Left lung (tissue), 10 donors: Measurements from ENCODE around the gene LTC4S. TPM values are rescaled to one million over a fixed set of nuclear protein-coding genes. Genes with fewer than 3 reads are reported as not detected.
A peak's percentile ranks its signal among the peaks of the same experiment; 100 is the strongest.

Source experiments
- ATAC-seq: fragments of 200-7000 bp; cut with Tn5 transposase; one replicate; pipeline ENCODE4 v1.9.1; 2020; ENCODE audit warnings: moderate library complexity
- DNase-seq, 4 donors: peaks; one replicate each; pipeline ENCODE4 v3.0.0-alpha.2; 2013 to 2020
- H3K27ac ChIP-seq, 2 donors: fragments of 200-600 bp; sonication (generic) in 1 of 2; one replicate each; pipeline versions ENCODE4 v1.5.0 to v1.8.0; 2020 to 2021
- H3K27me3 ChIP-seq, 2 donors: fragments of 200-600 bp; sonication (generic) in 1 of 2; one replicate each; pipeline versions ENCODE4 v1.5.0 to v1.8.0; 2020 to 2021
- H3K36me3 ChIP-seq, 2 donors: fragments of 200-600 bp; sonication (generic) in 1 of 2; one replicate each; pipeline versions ENCODE4 v1.5.0 to v1.8.0; 2020 to 2021
- H3K4me1 ChIP-seq, 2 donors: fragments of 200-600 bp; one replicate each; pipeline ENCODE4 v1.8.0; 2021
- H3K4me3 ChIP-seq, 2 donors: fragments of 200-600 bp; sonication (generic) in 1 of 2; one replicate each; pipeline versions ENCODE4 v1.5.0 to v1.8.0; 2020 to 2021; ENCODE audit warnings: mild to moderate bottlenecking in 1 of 2
- H3K9me3 ChIP-seq, 2 donors: fragments of 200-600 bp; sonication (generic) in 1 of 2; one replicate each; pipeline versions ENCODE4 v1.5.0 to v1.8.0; 2020 to 2021
- intact Hi-C, 2 donors: fragments of 100-400 bp; cut with DNase I; formaldehyde crosslinking; loops; one replicate each; pipeline versions ENCODE4 v1.11.2 to v1.14.2; 2022
- polyA plus RNA-seq, 6 donors: library from polyadenylated mRNA; unstranded; fragments of 120-200 nt; gene quantifications; one replicate each; pipeline ENCODE4 v1.2.1, GENCODE V29; 2013; ENCODE audit not compliant: insufficient read length in 6 of 6
- total RNA-seq, 2 donors: library from RNA; stranded (reverse); fragmentation: NEBNext Ultra II Directional; extraction: Animal tissue kit (Norgen Biotek cat#: 25700); gene quantifications; one replicate each; pipeline ENCODE4 v1.2.1, GENCODE V29; 2021
- TF ChIP-seq, protein P1 (sequence below), 2 donors: fragments of 200-600 bp; sonication (generic) in 1 of 2; IDR thresholded peaks; one replicate each; pipeline versions ENCODE4 v1.5.0 to v1.8.0; 2021; ENCODE audit warnings: antibody characterized with exemption in 2 of 2
- donor health status: DM: no; HTN: yes; CAD: no.
- donor health status: DM: no; HTN: no; CAD: no.

Gene LTC4S
- total and polyA plus RNA-seq, 8 donors: 3.0 to 19.6 (median 5.0) TPM

DNA sequence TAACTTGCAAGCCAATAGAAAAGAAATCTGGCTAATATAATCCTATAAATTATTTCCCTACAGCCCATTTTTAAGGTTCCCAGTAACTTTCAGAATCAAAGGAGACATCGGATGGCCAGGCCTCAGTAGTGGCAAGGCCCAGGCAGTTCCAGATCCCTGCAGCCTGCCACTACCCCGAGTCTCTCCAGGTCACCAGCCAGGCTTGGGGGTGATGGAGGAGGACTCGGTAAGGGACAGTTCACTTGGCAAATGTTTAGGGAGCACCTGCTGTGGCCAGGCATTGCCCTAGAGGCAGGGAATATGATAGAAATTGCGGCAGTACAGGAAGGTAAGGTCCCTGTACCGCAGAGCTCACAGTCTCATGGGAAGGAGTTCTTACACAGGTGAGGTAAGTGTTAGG, 15.2 kb upstream of the LTC4S start:
- no peak for ATAC-seq
- Histone ChIP-seq H3K4me3 (no peak overlapping the region), H3K36me3 (peaks cover 0 to 51% of the 10 kb centered on the region in 2 donors)

DNA sequence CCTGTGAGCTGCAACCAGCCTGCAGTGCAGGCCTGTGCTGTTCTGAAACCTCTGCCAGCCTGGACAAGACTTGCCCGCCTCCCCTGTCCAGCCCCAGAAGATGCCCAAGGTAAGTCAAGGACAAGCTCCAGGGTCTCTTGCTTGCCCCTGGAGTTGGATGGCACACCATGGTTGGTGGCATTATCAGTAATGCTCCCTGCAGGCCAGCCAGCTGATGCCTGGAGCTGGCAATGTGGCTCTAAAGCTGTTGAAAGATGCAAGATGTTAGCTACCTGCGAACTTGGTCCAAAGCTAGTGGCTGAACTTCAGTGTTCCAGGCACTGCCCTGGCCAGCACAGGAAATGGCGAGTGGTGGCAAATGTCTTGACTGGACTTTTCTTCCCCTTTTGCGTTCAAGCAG, 14.0 kb upstream of the LTC4S start:
- no peaks in the 10 kb centered on the region for H3K27me3 ChIP-seq
- peak overlapping the region in 1 of 2 donors; percentile 13 for H3K27ac ChIP-seq
- DNase-seq: peak in 1 of 4 donors; percentile 43
- peaks cover 0 to 63% of the 10 kb centered on the region in 2 donors for H3K4me1 ChIP-seq
- no peaks in the 10 kb centered on the region for H3K9me3 ChIP-seq
- H3K4me3 ChIP-seq: no peak overlapping the region
- no peak for ATAC-seq
- TF ChIP-seq, protein P1, sequence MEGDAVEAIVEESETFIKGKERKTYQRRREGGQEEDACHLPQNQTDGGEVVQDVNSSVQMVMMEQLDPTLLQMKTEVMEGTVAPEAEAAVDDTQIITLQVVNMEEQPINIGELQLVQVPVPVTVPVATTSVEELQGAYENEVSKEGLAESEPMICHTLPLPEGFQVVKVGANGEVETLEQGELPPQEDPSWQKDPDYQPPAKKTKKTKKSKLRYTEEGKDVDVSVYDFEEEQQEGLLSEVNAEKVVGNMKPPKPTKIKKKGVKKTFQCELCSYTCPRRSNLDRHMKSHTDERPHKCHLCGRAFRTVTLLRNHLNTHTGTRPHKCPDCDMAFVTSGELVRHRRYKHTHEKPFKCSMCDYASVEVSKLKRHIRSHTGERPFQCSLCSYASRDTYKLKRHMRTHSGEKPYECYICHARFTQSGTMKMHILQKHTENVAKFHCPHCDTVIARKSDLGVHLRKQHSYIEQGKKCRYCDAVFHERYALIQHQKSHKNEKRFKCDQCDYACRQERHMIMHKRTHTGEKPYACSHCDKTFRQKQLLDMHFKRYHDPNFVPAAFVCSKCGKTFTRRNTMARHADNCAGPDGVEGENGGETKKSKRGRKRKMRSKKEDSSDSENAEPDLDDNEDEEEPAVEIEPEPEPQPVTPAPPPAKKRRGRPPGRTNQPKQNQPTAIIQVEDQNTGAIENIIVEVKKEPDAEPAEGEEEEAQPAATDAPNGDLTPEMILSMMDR (IDR thresholded peaks at IDR 0.05): no peak
- H3K36me3 ChIP-seq: peaks cover 0 to 39% of the 10 kb centered on the region in 2 donors
- intact Hi-C loops: no loop called here

More for the DNA sequence above, 15.2 kb upstream of the LTC4S start:
- H3K4me1 ChIP-seq: peaks cover 0 to 63% of the 10 kb centered on the region in 2 donors
- DNase-seq: peak in 1 of 4 donors; percentile 17
- H3K9me3 ChIP-seq: no peaks in the 10 kb centered on the region
- intact Hi-C loops: no loop called here
- H3K27me3 ChIP-seq: no peaks in the 10 kb centered on the region
- no peak overlapping the region for H3K27ac ChIP-seq
- TF ChIP-seq, protein P1 (IDR thresholded peaks at IDR 0.05): no peak

DNA sequence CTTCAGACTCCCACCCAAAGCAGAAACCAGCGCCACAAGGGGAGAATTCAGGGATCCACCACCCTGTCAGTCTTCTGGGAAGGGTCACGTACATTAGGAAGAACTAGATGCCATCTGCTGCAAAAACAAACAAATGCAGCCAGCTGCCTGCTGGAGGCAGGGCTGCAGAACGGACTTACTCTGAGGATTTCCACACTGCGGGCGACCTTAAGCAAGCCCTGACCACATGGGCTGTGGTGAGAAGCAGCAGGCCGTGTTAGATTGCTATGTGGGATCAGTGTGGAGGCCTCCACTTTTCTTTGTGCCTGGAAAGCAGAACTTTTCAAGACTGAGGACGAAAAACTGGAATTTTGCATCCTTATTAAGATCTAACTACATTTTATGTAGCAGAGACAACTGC, 13.4 kb upstream of the LTC4S start:
- Histone ChIP-seq H3K4me1 (peaks cover 0 to 58% of the 10 kb centered on the region in 2 donors), H3K36me3 (peaks cover 0 to 33% of the 10 kb centered on the region in 2 donors), H3K27me3 (no peaks in the 10 kb centered on the region), H3K27ac (peak overlapping the region in 1 of 2 donors; percentile 13), H3K9me3 (no peaks in the 10 kb centered on the region), H3K4me3 (no peak overlapping the region)
- DNase-seq: peak in 1 of 4 donors; percentile 76
- intact Hi-C loops: no loop called here
- ATAC-seq: peak; percentile 56
- TF ChIP-seq, protein P1 (IDR thresholded peaks at IDR 0.05): no peak

DNA sequence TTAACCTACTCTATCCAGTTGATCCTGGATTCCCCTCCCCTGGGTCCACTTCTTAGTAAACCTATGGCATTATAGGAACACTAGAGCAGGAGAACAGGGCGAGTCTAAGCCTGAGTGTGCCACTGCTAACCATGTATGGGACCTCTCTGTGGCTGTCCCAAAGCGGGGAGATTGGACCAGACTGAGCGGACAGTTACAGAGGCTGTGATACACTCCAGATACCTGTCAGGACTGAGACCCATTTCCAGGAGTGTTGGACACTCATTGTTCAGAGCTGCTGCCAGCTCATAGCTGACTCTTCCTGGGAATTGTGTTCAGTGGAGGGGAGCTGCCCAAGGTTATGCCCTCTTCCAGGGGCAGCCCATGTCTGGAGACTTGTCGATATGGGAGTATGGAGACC, 11.9 kb upstream of the LTC4S start:
- H3K9me3 ChIP-seq: no peaks in the 10 kb centered on the region
- no peak overlapping the region for H3K4me3 ChIP-seq
- peaks cover 0 to 50% of the 10 kb centered on the region in 2 donors for H3K4me1 ChIP-seq
- no peak overlapping the region for H3K27ac ChIP-seq
- intact Hi-C loops: no loop called here
- ATAC-seq: no peak
- TF ChIP-seq, protein P1 (IDR thresholded peaks at IDR 0.05): no peak
- DNase-seq: no peak
- H3K36me3 ChIP-seq: peaks cover 0 to 19% of the 10 kb centered on the region in 2 donors
- no peaks in the 10 kb centered on the region for H3K27me3 ChIP-seq

DNA sequence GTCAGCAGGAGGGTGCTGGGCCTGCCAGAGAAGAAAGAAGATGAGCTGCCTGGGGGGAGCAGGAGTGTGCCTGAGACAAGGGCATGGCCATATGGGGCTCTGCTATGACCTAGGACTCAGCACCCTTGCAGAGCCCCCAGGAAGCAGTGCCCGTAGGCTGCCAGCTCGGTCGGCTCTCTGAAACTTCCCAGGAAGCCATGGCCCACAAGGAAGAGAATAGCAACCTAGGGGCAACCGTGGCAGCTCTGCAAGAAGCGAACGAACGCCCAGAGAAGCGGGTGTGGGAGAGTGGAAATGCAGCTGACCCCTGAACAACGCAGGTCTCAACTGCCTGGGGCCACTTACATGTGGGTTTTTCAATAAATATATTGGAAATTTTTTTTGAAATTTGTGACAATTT, 10.7 kb upstream of the LTC4S start:
- peaks cover 0 to 38% of the 10 kb centered on the region in 2 donors for H3K4me1 ChIP-seq
- TF ChIP-seq, protein P1 (IDR thresholded peaks at IDR 0.05): no peak
- intact Hi-C loops: no loop called here
- no peak overlapping the region for H3K4me3 ChIP-seq
- no peak overlapping the region for H3K27ac ChIP-seq
- no peaks in the 10 kb centered on the region for H3K9me3 ChIP-seq
- H3K27me3 ChIP-seq: no peaks in the 10 kb centered on the region
- DNase-seq (peak in 1 of 4 donors; percentile 22), ATAC-seq (no peak)
- peaks cover 0 to 10% of the 10 kb centered on the region in 2 donors for H3K36me3 ChIP-seq
